Natural killer cell (primary cell): ENCODE data around the gene ARHGEF26. TPM values are rescaled to one million over a fixed set of nuclear protein-coding genes. Genes with fewer than 3 reads are reported as not detected.

Experiments used
- ATAC-seq, 3 donors: fragments of 150-1000 bp in 2 of 3; fragments of 200-7000 bp in 1 of 3; cut with Tn5 transposase; 1 replicate in 1 of 3; 2 replicates in 2 of 3; pipeline ENCODE4 v1.10.0; 2021; ENCODE audit warnings: mild to moderate bottlenecking in 2 of 3, moderate library complexity in 2 of 3
- DNase-seq, 2 donors: peaks; one replicate each; pipeline versions ENCODE4 v3.0.0 to v3.0.0-alpha.2; 2013 to 2021; ENCODE audit warnings: mixed read lengths in 1 of 2
- H3K27ac ChIP-seq: one replicate; pipeline ENCODE4 v1.5.1; 2013; ENCODE audit warnings: mild to moderate bottlenecking, low read length
- H3K27me3 ChIP-seq: one replicate; pipeline ENCODE4 v1.6.1; 2013; ENCODE audit warnings: low read length; ENCODE audit not compliant: control insufficient read depth, insufficient read depth
- H3K36me3 ChIP-seq: one replicate; pipeline ENCODE4 v1.6.1; 2013; ENCODE audit warnings: low read length; ENCODE audit not compliant: control insufficient read depth, insufficient read depth
- H3K4me1 ChIP-seq: one replicate; pipeline ENCODE4 v1.6.1; 2013; ENCODE audit warnings: low read length; ENCODE audit not compliant: control insufficient read depth, insufficient read depth
- H3K4me3 ChIP-seq: one replicate; pipeline ENCODE4 v1.5.1; 2013; ENCODE audit warnings: low read length
- H3K9me3 ChIP-seq: one replicate; pipeline ENCODE4 v1.6.1; 2013; ENCODE audit warnings: low read length; ENCODE audit not compliant: control insufficient read depth, insufficient read depth
- H3K27ac Mint-ChIP-seq, 2 donors: one replicate each; pipeline ENCODE4 v1.8.0; 2022; ENCODE audit warnings: mild to moderate bottlenecking in 2 of 2, mixed read lengths in 2 of 2, moderate library complexity in 1 of 2
- H3K27me3 Mint-ChIP-seq, 2 donors: one replicate each; pipeline ENCODE4 v1.8.0; 2022; ENCODE audit warnings: low read depth in 2 of 2, mixed read lengths in 2 of 2
- H3K36me3 Mint-ChIP-seq: one replicate; pipeline ENCODE4 v1.8.0; 2022; ENCODE audit warnings: mixed read lengths
- H3K4me1 Mint-ChIP-seq, 2 donors: one replicate each; pipeline ENCODE4 v1.8.0; 2022; ENCODE audit warnings: mixed read lengths in 2 of 2
- H3K4me3 Mint-ChIP-seq: one replicate; pipeline ENCODE4 v1.8.0; 2022; ENCODE audit warnings: mild to moderate bottlenecking, moderate library complexity, mixed read lengths
- H3K9me3 Mint-ChIP-seq, 2 donors: one replicate each; pipeline ENCODE4 v1.8.0; 2022; ENCODE audit warnings: mixed read lengths in 2 of 2
- CTCF ChIP-seq: fragments of 200-600 bp; IDR thresholded peaks from one replicate; pipeline ENCODE4 v1.8.0; 2022; ENCODE audit warnings: antibody characterized with exemption
- WGBS: methylation state at CpG from one replicate; pipeline ENCODE4 v1.1.7; 2013; ENCODE audit warnings: missing lambda C conversion rate; ENCODE audit not compliant: insufficient coverage; 5-methylcytosine and 5-hydroxymethylcytosine counted together
- intact Hi-C: fragments of 100-400 bp; cut with micrococcal nuclease; formaldehyde crosslinking; loops from one replicate; pipeline ENCODE4 v1.14.2; 2022
- total RNA-seq, 4 donors: library from RNA; stranded (reverse); fragments of 120-200 nt in 1 of 4; gene quantifications; one replicate each; pipeline versions ENCODE4 v1.2.3 to v1.2.4, GENCODE V29; 2013 to 2022

Gene ARHGEF26
- total RNA-seq, 3 donors from 2014 or later (not counting 1 experiment from before 2014, with no cell fraction given): 0.20 TPM; not detected in 2

DNA sequence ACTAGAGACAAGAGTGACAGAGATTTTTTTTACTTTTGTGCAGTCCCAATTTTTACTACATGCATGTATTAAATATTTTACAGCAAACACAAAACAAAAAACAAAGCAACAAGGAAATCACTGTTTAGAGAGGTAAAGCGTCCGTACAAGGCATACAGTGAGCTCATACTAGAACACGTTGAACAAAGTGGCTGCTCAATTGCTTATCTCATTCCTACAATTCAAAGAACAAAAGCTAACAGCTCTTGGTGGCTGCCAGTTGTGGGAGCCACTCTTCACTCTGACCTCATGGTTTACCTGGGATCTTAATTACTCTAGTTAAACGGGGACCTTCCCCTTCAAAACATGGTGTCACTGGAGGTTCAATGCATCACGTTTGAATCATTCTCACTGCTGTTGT, 7.6 kb upstream of the ARHGEF26 start:
- Histone ChIP-seq H3K4me1 (no peaks in the 10 kb centered on the region), H3K27me3 (peaks cover 3% of the 10 kb centered on the region), H3K27ac (no peak overlapping the region), H3K4me3 (no peak overlapping the region), H3K9me3 (no peaks in the 10 kb centered on the region), H3K36me3 (no peaks in the 10 kb centered on the region)
- no peaks in the 10 kb centered on the region for H3K36me3 Mint-ChIP-seq
- H3K27me3 Mint-ChIP-seq: peaks cover 8 to 30% of the 10 kb centered on the region in 2 donors
- H3K4me1 Mint-ChIP-seq: no peaks in the 10 kb centered on the region
- TF ChIP-seq CTCF: no peak
- H3K9me3 Mint-ChIP-seq: no peaks in the 10 kb centered on the region
- DNase-seq (no peak), ATAC-seq (no peak)
- H3K27ac Mint-ChIP-seq: no peak overlapping the region
- no peak overlapping the region for H3K4me3 Mint-ChIP-seq
- intact Hi-C loops: no loop called here
- 71% methylated on average over 5 of the region's 5 CpGs for WGBS

DNA sequence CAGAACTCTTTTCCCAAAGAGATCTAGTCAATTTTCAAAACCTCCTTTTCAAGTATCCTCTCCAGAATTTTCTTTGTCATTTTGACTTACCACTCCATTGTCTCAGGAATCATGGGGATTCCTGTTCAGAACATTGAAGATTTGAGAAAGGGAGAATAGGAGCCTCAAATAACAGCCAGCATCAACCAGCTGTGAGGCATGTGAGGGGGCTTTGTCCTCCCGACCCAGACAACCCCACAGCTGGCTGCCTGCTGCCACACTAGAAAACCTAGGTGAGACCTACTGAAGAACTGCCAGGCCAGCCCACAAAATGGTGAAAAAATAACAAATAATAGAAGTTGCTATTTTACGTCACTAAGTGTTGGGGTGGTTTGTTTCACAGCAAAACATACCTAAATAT, 5.9 kb upstream of the ARHGEF26 start:
- Histone ChIP-seq H3K36me3 (no peaks in the 10 kb centered on the region), H3K27ac (no peak overlapping the region), H3K9me3 (no peaks in the 10 kb centered on the region), H3K4me3 (no peak overlapping the region), H3K4me1 (no peaks in the 10 kb centered on the region), H3K27me3 (peaks cover 11% of the 10 kb centered on the region)
- no peak for DNase-seq
- Mint-ChIP-seq H3K9me3 (no peaks in the 10 kb centered on the region), H3K36me3 (no peaks in the 10 kb centered on the region), H3K4me3 (no peak overlapping the region), H3K4me1 (no peaks in the 10 kb centered on the region), H3K27ac (no peak overlapping the region), H3K27me3 (peaks cover 20 to 45% of the 10 kb centered on the region in 2 donors)
- intact Hi-C loops: no loop called here
- 71% methylated on average over 2 of the region's 2 CpGs for WGBS
- TF ChIP-seq CTCF: no peak
- no peak for ATAC-seq

GRCh38 chr3:154119951-154120350, 1.2 kb upstream of the ARHGEF26 start:
- TF ChIP-seq CTCF: no peak
- H3K36me3 Mint-ChIP-seq: no peaks in the 10 kb centered on the region
- intact Hi-C loops: no loop called here
- Histone ChIP-seq H3K4me1 (peaks cover 17% of the 10 kb centered on the region), H3K4me3 (no peak overlapping the region), H3K27me3 (peaks cover 29% of the 10 kb centered on the region), H3K27ac (no peak overlapping the region), H3K9me3 (no peaks in the 10 kb centered on the region), H3K36me3 (no peaks in the 10 kb centered on the region)
- peaks cover 36 to 63% of the 10 kb centered on the region in 2 donors for H3K27me3 Mint-ChIP-seq
- H3K9me3 Mint-ChIP-seq: no peaks in the 10 kb centered on the region
- ATAC-seq: no peak
- H3K4me1 Mint-ChIP-seq: peaks cover 12 to 16% of the 10 kb centered on the region in 2 donors
- H3K4me3 Mint-ChIP-seq: peak overlapping the region; percentile 25
- DNase-seq: no peak
- WGBS: no CpG with 5 or more reads among the region's 2 CpGs
- H3K27ac Mint-ChIP-seq: no peak overlapping the region
